Measurements from ENCODE around the gene ORAI3. TPM values are rescaled to one million over a fixed set of nuclear protein-coding genes. Genes with fewer than 3 reads are reported as not detected.

Gene ORAI3
- total RNA-seq, 1 donor from 2014 or later = 30.2 TPM

- no peak for TF ChIP-seq CTCF (IDR thresholded peaks at IDR 0.05)
- intact Hi-C loops (cut with DNase I) = no loop called here
- DNase-seq (peak; percentile 57), ATAC-seq (no peak)
- no peaks in the 10 kb centered on the region for H3K9me3 ChIP-seq
- no peaks in the 10 kb centered on the region for H3K27me3 ChIP-seq (ENCODE audit: low read depth)
- H3K4me1 ChIP-seq = peaks cover 3% of the 10 kb centered on the region
- H3K4me3 ChIP-seq = peak overlapping the region; percentile 61
- peak overlapping the region; percentile 53 for H3K27ac ChIP-seq
- H3K36me3 ChIP-seq = no peaks in the 10 kb centered on the region
Observed at GRCh38 chr16:30924076-30924912, 24.6 kb upstream of the ORAI3 start.

GRCh38 chr16:30924913-30925631 is 23.8 kb upstream of the ORAI3 start:
- H3K4me1 ChIP-seq = peaks cover 3% of the 10 kb centered on the region
- no peak for TF ChIP-seq CTCF (IDR thresholded peaks at IDR 0.05)
- H3K27ac ChIP-seq = no peak overlapping the region
- ATAC-seq (no peak), DNase-seq (no peak)
- H3K9me3 ChIP-seq = no peaks in the 10 kb centered on the region
- no peaks in the 10 kb centered on the region for H3K27me3 ChIP-seq (ENCODE audit: low read depth)
- intact Hi-C loops (cut with DNase I) = no loop called here
- H3K36me3 ChIP-seq = peaks cover 3% of the 10 kb centered on the region
- peak overlapping the region; percentile 61 for H3K4me3 ChIP-seq

GRCh38 chr16:30925632-30925987 is 23.3 kb upstream of the ORAI3 start:
- peaks cover 8% of the 10 kb centered on the region for H3K36me3 ChIP-seq
- no peak overlapping the region for H3K27ac ChIP-seq
- intact Hi-C loops (cut with DNase I) = no loop called here
- no peaks in the 10 kb centered on the region for H3K27me3 ChIP-seq (ENCODE audit: low read depth)
- no peaks in the 10 kb centered on the region for H3K9me3 ChIP-seq
- TF ChIP-seq CTCF (IDR thresholded peaks at IDR 0.05) = no peak
- H3K4me3 ChIP-seq = no peak overlapping the region
- DNase-seq = no peak
- peaks cover 3% of the 10 kb centered on the region for H3K4me1 ChIP-seq
- ATAC-seq = no peak

- DNase-seq (no peak), ATAC-seq (no peak)
- TF ChIP-seq CTCF (IDR thresholded peaks at IDR 0.05) = no peak
- Histone ChIP-seq H3K36me3 (peaks cover 14% of the 10 kb centered on the region), H3K9me3 (no peaks in the 10 kb centered on the region), H3K27ac (no peak overlapping the region), H3K4me3 (no peak overlapping the region), H3K4me1 (peaks cover 3% of the 10 kb centered on the region), H3K27me3 (ENCODE audit: low read depth) (no peaks in the 10 kb centered on the region)
- intact Hi-C loops (cut with DNase I) = no loop called here
Observed at GRCh38 chr16:30925995-30926811, 22.7 kb upstream of the ORAI3 start.

Measured in lower lobe of right lung (tissue), 2 donors.